ENCODE measurements around the gene FNIP1.
"Not testable (repeated sequence)": the region's sequence is repeated elsewhere in the genome, so short reads cannot be mapped to it uniquely, and the experiment has no call there.

The FNIP1 gene

DNA sequence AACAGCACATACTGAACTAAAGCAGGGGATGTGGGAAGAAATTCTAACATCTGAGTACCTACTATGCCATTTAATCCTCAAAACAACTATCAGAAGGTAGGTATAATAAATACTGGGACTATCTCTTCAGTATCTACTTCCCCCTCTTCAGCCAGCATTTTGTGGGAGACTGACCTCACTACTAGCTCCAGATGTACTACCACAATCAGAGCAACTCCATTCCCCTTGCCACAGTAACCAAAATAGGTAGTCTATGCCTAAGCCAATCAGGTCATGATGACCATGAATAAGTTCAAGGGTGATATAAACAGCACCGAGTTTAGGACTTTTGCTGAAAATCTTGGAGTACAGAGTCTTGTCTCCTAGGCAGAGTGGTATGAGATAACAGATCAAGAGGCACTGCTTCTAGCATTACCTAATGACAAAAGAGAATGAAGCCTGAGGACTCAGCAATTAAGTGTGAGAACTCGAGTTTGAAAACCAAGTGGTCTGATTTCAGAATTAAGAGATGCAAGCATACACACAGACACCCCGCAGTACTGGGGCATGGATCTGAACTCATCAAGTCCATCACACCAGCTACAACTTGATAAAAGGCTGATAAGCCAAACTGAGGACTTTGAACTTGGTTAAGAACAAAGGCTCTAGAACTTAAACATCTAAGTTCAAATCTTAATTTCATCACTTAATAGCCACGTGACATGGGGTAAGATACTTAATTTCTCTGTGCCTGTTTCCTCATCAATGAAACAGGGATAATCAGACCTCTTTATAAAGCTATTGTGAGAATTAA is 9.7 kb downstream of the FNIP1 start:
- DNase-seq = no peak

GRCh38 chr5:131786036-131786435 is 10.8 kb downstream of the FNIP1 start:
- no peak for DNase-seq

DNA sequence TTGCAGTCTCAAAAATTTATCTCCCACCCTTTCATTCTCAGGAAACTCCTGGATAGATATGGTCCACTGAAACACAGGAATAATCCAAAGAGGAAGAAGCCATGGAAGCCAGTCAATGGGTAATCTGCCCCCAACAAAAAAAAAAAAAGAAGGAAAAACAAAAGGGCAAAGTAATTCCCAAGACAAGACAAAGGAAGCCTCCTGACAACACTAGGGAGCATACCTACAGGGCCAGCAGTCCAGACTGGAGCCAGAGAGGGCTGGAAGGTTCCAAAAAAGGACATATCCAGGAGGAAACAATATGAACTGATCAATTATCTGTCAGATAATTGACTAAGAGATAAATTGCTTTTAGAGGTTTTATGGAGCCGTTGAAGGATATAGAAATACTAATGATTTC is 12.9 kb downstream of the FNIP1 start:
- DNase-seq = no peak

DNA sequence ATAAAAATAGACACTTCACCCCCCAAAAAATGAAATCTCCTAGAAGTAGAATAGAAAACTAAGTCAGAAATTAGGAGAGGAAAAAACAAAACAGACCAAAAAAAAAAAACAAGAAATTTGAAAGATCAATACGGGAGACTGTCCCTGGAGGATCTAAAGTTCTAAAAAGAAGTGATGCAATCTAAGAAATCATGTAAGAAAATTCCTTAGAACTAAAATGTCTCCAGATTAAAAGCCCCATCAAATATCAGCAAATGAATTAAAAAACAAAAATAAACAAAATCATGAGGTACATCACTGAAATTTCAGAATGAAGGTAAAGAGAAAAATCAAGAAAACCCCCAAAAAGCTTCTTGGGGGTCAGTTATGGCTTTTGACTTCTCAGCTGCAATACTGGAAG is 13.5 kb downstream of the FNIP1 start:
- no peak for DNase-seq

- no peak for DNase-seq
These were observed 14.1 kb downstream of the FNIP1 start for GRCh38 chr5:131782717-131783116.

DNA sequence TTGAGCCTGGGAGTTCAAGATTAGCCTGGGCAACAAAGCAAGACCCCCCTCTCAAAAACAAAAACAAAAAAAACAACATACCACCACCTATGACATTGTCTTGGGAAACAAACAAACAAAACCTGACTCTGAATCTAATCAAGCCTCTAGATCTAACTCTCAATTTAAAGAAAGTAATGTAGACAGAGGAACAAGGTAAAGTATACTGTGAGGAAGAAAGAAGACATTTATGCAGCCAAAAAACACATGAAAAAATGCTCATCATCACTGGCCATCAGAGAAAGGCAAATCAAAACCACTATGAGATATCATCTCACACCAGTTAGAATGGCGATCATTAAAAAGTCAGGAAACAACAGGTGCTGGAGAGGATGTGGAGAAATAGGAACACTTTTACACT is 18.7 kb downstream of the FNIP1 start:
- not testable (repeated sequence) for DNase-seq

DNA sequence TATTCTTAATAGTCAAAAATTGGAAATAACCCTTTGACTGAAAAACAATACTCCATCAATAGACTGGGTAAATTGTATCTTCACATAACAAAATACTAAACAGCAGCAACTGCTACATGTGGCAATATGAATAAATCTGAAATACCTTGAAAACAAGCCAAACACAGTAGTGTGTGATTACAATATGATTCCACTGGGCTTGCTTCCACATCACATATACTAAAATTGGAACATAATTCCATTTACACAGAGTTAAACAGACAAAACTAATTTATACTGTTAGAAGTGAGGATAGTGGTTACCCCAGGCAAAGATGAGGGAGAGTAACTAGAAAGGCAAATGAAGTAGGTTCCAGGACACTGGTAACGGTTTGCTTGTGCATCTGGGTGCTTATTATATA is 20.4 kb downstream of the FNIP1 start:
- no peak for DNase-seq

DNA sequence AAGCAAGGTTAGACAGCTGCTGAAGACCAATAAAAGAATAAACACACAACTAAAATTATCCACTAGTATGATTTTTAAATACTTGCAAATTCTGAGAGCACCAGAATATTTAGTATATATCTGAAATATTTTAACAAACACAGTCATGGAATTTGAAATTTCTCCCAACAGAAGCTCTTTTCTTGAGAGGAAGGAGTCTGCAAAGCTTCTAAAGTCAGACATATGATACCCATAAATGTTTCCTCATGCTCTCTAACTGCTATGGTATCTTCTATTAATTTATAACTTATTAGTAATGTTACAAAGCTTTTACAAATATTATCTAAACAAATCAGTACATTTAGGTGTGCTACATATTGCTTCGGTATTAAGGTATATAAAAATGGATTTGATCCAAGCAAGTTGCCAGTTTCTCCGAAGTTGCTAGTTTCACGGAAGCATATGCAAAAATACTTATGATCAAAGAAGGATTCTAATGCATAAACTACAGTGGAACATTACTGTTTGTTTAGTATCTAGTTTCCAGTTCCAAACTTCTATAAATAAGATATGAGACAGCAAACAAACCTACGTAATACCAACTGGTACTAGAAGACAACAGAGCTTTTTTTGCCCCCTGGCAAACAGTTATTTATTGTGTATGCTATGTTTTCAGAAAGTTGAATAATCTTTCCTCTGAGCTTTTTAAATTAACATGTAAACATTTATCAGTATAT is 22.0 kb downstream of the FNIP1 start:
- DNase-seq = no peak

- DNase-seq = no peak
These were observed 23.0 kb downstream of the FNIP1 start for GRCh38 chr5:131773805-131774204.

DNA sequence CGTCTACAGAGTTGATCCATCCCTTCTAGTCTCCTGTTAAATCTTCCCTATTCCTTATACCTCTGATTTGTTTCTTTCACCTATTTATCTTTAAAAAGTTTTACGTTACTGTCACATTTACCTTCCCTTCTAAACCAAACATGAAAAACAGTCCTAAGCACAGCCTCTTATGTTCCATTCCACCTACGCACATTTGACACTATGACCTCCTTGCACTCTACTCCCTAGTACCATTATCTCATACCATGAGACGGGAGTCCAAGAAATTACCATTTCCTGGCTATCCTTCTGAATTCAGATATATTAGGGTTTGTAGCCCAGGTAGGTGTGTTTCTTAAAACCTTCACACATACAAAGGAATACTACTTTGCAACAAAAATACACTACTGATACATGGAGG is 25.1 kb downstream of the FNIP1 start:
- DNase-seq = no peak

GRCh38 chr5:131769961-131770360 is 26.9 kb downstream of the FNIP1 start:
- DNase-seq = no peak

- DNase-seq = no peak
These were observed 27.5 kb downstream of the FNIP1 start for GRCh38 chr5:131769336-131769735.

GRCh38 chr5:131767891-131768290 is 28.9 kb downstream of the FNIP1 start:
- no peak for DNase-seq

DNA sequence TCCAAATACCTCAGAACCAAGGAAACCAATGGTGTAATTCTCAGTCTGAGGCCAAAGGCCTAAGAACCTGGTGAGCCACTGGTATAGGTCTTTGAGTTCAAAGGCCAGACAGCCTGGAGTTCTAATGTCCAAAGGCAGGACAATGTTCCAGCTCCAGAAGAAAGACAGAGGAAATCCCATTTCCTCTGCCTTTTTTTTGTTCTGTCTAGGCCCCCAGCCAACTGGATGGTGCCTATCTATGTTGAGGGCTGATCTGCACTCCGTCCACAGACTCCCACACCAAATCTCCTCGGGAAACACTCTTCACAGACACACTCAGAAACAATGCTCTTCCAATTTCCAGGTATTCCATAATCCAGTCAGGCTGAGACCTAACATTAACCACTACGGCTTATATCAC is 30.1 kb downstream of the FNIP1 start:
- no peak for DNase-seq

DNA sequence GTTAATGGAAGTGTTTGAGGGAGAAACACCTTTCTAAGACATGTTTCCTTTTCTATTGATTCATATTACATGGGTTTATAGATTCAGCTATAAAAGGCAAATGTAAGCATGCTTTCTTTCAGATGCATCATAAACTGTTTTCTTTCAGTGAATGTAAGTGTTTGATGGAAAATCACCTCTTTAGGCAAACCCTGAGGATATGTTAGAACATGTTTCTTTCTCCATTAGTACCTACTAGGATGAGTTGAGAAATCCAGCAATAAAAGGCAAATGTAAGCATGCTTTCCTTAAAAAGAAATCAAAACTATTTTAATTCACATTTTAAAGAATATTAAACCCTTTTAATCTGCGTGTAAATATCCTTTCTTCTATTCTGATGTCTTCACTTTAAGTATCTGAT is 31.6 kb downstream of the FNIP1 start:
- no peak for DNase-seq

- DNase-seq = no peak
These were observed 32.8 kb downstream of the FNIP1 start for GRCh38 chr5:131763968-131764367.

- no peak for DNase-seq
These were observed 36.0 kb downstream of the FNIP1 start for GRCh38 chr5:131760793-131761192.

DNA sequence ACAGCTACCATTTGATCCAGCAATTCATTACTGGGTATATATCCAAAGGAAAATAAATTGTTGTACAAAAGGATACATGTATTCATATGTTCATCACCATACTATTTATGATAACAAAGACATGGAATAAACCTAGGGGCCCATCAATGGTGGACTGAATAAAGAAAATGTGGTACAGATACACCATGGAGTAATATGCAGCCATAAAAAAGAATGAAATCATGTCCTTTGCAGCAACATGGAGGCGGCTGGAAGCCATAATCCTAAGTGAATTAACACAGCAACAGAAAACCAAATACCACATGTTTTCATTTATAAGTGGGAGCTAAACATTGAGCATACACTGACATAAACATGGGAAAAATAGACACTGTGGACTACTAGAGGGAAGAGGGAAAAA is 37.1 kb downstream of the FNIP1 start:
- DNase-seq = no peak

GRCh38 chr5:131758520-131758900 is 38.3 kb downstream of the FNIP1 start:
- no peak for DNase-seq

DNA sequence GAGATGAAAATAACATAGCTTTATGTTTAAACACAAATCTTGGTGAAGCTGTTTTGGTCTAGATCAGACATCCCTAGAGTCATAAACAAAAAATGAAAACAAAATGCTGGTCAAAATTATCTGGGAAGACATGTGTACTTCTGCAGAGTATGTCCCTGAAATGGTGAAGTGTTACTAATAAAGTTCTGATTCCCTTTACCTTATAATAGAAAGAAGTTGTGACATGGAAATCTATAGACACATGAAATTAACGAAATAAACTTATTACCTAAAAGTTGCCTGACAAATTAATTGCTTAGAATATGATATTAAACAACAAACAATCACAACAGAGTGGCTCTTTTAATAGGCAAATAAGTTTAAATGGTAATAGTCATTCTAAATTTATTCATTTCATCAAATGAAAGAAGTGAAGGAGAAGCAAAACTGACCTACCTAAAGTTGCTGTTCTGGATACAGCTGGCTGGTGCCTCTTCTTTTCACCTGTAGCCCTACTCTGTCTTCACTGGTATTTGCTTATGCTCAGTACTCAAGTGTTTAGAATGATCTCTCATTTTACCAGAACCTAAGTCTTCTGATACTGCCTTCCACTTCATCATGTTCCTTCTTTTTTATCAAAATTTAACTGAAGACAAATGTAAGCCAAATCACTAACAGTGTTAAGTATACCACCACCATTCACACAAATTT is 38.8 kb downstream of the FNIP1 start:
- no peak for DNase-seq

- no peak for DNase-seq
These were observed 39.9 kb downstream of the FNIP1 start for GRCh38 chr5:131756942-131757341.

DNA sequence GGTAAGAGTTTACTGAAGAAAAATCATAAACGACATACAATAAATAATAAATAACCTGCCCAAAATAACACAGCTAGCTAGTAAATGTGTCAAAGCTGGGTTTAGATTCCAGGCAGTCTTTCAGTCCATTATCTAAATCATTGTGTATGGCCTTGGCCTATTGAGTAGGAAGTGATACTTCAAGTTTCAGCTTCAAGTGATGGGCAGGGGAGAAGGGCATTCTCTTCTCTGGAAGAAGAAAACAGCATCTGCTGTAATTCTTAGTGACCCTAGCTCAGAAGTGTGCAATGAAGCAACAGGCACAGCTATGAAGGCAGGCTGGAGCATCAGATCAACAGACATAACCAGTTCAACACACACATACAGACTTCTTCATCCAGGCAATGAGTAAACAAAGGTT is 42.5 kb downstream of the FNIP1 start:
- DNase-seq = no peak

DNA sequence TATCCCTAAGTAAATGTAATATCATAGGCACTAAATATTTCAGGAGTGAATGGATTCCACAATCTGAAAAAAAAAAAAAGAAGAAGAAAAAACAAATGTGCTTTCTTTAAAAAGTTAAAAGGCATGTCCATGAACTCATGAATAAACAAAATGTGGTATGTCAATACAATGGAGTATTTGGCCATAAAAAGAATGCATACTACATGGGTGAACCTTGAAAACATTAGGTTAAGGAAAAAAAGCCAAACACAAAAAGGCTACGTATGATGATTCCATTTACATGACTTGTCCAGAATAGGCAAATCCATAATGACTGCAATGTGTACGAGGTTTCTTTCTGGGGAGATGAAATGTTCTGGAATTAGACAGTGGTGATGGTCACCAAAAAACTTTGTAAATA is 45.3 kb downstream of the FNIP1 start:
- no peak for DNase-seq

Data from femur (tissue), 1 donor.